Measurements from ENCODE around the gene CGNL1.

- TF ChIP-seq, protein P1, sequence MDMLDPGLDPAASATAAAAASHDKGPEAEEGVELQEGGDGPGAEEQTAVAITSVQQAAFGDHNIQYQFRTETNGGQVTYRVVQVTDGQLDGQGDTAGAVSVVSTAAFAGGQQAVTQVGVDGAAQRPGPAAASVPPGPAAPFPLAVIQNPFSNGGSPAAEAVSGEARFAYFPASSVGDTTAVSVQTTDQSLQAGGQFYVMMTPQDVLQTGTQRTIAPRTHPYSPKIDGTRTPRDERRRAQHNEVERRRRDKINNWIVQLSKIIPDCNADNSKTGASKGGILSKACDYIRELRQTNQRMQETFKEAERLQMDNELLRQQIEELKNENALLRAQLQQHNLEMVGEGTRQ (IDR thresholded peaks at IDR 0.05): no peak
- TF ChIP-seq, protein P2, sequence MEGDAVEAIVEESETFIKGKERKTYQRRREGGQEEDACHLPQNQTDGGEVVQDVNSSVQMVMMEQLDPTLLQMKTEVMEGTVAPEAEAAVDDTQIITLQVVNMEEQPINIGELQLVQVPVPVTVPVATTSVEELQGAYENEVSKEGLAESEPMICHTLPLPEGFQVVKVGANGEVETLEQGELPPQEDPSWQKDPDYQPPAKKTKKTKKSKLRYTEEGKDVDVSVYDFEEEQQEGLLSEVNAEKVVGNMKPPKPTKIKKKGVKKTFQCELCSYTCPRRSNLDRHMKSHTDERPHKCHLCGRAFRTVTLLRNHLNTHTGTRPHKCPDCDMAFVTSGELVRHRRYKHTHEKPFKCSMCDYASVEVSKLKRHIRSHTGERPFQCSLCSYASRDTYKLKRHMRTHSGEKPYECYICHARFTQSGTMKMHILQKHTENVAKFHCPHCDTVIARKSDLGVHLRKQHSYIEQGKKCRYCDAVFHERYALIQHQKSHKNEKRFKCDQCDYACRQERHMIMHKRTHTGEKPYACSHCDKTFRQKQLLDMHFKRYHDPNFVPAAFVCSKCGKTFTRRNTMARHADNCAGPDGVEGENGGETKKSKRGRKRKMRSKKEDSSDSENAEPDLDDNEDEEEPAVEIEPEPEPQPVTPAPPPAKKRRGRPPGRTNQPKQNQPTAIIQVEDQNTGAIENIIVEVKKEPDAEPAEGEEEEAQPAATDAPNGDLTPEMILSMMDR (IDR thresholded peaks at IDR 0.05): no peak
- TF ChIP-seq MYC (IDR thresholded peaks at IDR 0.05; ENCODE audit: borderline replicate concordance, low read length) (no peak), CEBPB (IDR thresholded peaks at IDR 0.05) (no peak), POLR2A (IDR thresholded peaks at IDR 0.05; ENCODE audit: low read length) (no peak), EP300 (IDR thresholded peaks at IDR 0.05) (no peak), PBX3 (IDR thresholded peaks at IDR 0.05) (no peak)
These were observed 61.3 kb downstream of the CGNL1 start for GRCh38 chr15:57437564-57437963.
